NCI-H510A treated with DMSO at 0.1 percent for 48 hours (cell line): Measurements from ENCODE around the gene ARPP21.
A peak's percentile ranks its signal among the peaks of the same experiment; 100 is the strongest.

Source experiments
- DNase-seq: peaks from one replicate; lab custom pipeline; 2025; lab: John Stamatoyannopoulos, UW

The ARPP21 gene

GRCh38 chr3:35641920-35642527, 2.7 kb downstream of the ARPP21 start:
- DNase-seq, result no peak

GRCh38 chr3:35643495-35643894, 4.2 kb downstream of the ARPP21 start:
- no peak for DNase-seq

- no peak for DNase-seq
These were observed 5.1 kb downstream of the ARPP21 start for GRCh38 chr3:35644451-35644850.

GRCh38 chr3:35645189-35645588, 5.9 kb downstream of the ARPP21 start:
- DNase-seq, result no peak

- no peak for DNase-seq
These were observed 6.8 kb downstream of the ARPP21 start for GRCh38 chr3:35646081-35646480.

GRCh38 chr3:35647461-35647860, 8.1 kb downstream of the ARPP21 start:
- DNase-seq, result no peak

GRCh38 chr3:35648347-35648746, 9.0 kb downstream of the ARPP21 start:
- DNase-seq, result no peak

- DNase-seq, result no peak
These were observed 10.1 kb downstream of the ARPP21 start for GRCh38 chr3:35649405-35649804.

GRCh38 chr3:35651426-35651825, 12.1 kb downstream of the ARPP21 start:
- no peak for DNase-seq

GRCh38 chr3:35651851-35652250, 12.5 kb downstream of the ARPP21 start:
- no peak for DNase-seq

GRCh38 chr3:35653347-35653746, 14.0 kb downstream of the ARPP21 start:
- DNase-seq, result no peak

GRCh38 chr3:35654476-35654875, 15.2 kb downstream of the ARPP21 start:
- DNase-seq, result no peak

GRCh38 chr3:35658686-35659085, 19.4 kb downstream of the ARPP21 start:
- DNase-seq, result no peak

- DNase-seq, result peak; percentile 46
These were observed 20.4 kb downstream of the ARPP21 start for GRCh38 chr3:35659768-35660167.

- no peak for DNase-seq
These were observed 24.1 kb downstream of the ARPP21 start for GRCh38 chr3:35663471-35663870.

GRCh38 chr3:35664460-35664919, 25.2 kb downstream of the ARPP21 start:
- peak; percentile 85 for DNase-seq

- DNase-seq, result peak; percentile 2
These were observed 26.2 kb downstream of the ARPP21 start for GRCh38 chr3:35665390-35666055.

GRCh38 chr3:35666888-35667287, 27.6 kb downstream of the ARPP21 start:
- DNase-seq, result no peak

GRCh38 chr3:35670408-35670965, 31.2 kb downstream of the ARPP21 start:
- DNase-seq, result no peak

GRCh38 chr3:35671483-35671882, 32.2 kb downstream of the ARPP21 start:
- DNase-seq, result no peak

- DNase-seq, result no peak
These were observed 33.7 kb downstream of the ARPP21 start for GRCh38 chr3:35673017-35673416.

- no peak for DNase-seq
These were observed 35.3 kb downstream of the ARPP21 start for GRCh38 chr3:35674451-35675109.

GRCh38 chr3:35675206-35675605, 35.9 kb downstream of the ARPP21 start:
- no peak for DNase-seq
